SKM-1 (cell line): Measurements from ENCODE around the gene PTPRR.

ENCODE experiments used
- DNase-seq: peaks from one replicate; lab custom pipeline; 2025; ENCODE audit not compliant: unreplicated experiment; lab: John Stamatoyannopoulos, UW

Gene PTPRR, protein sequence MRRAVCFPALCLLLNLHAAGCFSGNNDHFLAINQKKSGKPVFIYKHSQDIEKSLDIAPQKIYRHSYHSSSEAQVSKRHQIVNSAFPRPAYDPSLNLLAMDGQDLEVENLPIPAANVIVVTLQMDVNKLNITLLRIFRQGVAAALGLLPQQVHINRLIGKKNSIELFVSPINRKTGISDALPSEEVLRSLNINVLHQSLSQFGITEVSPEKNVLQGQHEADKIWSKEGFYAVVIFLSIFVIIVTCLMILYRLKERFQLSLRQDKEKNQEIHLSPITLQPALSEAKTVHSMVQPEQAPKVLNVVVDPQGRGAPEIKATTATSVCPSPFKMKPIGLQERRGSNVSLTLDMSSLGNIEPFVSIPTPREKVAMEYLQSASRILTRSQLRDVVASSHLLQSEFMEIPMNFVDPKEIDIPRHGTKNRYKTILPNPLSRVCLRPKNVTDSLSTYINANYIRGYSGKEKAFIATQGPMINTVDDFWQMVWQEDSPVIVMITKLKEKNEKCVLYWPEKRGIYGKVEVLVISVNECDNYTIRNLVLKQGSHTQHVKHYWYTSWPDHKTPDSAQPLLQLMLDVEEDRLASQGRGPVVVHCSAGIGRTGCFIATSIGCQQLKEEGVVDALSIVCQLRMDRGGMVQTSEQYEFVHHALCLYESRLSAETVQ

DNA sequence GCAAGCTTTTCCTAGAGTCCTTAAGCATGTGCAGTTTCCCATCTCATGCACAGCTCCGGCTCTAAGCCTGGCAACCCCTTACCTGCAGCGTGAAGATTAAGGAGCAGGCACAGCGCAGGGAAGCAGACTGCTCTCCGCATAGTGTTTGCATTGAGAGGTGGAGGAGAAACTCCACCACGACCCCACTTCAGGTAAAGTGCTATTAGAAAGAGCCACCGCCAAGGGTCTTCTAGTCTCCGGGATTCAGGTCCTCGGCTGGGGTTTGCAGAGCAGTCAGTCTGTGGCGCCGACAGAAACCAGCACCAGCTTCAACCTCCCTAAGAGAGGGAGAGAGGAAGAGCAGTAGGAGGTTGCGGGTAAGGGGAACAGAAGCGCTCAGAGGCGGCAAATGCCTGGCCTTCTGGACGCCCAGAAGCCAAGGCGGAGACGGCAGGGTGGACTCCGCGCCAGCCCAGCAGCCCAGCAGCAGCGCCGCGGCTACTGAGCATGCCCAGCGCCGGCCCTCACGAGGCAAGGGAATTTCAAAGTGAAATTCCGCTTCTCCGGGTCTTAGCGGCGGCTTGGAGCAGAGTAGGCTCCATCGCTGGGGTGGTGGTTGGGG, at the start of gene PTPRR:
PTPRR (minus strand) TSS at position 488 of the 601 bp plus-strand sequence; CDS start at position 140, 348 bp downstream.
- DNase-seq: no peak

DNA sequence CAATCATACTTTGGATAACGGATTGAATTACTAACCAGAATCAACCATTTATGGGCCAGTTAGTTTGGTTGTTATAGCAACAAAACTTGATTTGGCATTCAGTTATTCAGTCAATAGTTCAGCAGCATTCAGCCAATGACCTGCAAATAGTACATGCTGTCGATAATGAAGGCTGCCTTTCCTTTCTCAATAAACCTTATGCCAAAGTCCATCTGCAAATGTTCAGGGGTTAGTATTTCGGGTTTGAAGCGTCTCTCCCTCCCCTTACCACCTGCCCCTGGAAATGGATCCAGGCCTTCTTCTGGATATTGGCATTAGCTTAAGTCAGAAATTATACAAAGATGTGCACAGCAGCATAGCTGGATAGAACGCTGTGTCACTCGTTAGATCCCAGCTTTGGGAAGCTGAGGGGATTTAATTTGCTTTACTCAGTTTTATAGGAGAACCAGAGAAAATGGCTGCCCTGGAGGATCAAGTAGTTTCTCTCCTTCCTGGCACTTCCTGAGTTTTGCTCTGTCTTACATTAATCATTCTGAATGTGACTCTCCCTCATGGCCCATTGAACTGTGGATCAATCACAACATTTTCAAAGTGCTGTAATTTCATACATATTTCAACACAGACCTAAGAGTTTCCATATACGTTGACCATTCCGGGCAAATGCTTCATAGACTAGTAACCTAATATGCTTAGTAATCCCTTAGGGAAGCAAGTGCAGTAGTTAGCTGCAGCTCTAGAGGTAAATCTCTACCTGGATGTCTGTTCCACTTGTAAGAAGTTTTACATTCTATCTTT, 46.7 kb upstream of the PTPRR start:
- DNase-seq: no peak

DNA sequence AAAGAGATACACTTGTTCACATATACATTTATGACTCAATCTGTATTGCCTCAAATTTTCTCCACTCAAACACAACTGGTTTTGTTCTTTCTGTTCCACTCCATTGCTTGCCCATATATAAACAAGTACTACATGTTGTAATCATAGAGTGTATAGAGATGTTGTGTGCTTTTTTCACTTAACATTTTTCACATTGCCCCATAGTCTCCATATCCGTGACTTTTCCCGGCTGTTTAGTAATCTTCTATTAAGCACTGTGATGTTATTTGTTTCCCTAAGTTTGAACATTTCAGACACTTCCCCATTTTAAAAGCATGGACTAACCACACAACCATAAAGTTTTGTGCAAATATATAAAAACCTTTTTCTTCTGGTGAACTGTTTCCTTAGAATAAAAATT, 45.5 kb upstream of the PTPRR start:
- no peak for DNase-seq

DNA sequence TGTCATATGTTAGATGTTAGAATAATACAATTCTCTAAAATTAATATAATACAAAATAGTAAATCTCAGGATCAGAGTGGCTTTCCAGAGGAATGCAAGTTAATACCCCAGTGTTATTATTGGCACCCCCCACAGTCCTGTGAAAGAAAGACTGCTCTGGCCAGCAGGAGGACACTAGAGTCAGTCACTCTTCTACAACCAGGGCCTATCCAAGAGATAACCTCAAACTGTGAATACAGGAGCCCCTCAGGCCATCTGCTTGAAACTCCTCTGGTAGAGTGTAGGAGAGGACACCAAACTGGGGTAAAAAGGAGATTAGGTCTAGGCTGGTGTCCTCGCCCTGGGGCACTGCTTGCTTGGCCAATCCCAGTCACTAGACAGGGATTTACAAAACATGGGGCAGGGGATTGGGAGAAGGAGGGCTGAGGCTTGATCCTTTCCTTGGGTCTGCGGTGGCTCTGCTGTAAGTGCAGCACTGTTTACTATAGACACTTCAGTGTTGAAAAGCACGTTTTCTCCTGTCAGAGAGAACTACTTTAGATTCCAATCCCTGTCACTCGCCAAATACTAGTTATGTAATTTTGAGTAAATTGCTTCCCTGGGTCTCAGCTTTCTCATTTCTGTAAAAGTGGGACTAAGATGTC, 44.5 kb upstream of the PTPRR start:
- no peak for DNase-seq

DNA sequence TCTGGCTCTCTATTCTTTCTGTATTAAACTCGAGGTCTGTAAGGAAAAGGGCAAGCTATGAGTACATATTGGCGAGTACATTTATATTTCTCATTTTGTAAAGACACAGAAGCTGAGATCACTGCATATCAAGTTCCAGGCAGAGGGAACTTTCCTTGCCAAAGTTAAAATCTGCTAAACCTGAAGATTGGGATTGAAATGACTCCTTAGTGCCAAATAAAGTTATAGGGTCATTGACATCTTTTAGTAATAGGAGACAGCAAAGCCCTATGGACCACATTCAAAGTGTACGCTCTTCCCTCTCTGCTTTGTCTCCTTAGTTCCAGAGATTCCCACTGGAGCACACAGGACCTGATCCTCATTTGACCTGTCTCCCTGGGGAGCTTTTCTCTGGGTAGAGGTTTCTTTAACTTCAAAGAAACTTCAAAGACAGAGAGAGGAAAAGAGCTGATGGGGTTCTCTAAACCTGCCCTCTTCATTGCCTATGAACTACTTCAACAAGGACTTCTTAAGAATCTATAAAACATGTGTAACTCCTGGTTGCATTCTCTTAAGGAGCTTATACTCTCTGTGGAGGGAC, 42.6 kb upstream of the PTPRR start:
- DNase-seq: no peak

DNA sequence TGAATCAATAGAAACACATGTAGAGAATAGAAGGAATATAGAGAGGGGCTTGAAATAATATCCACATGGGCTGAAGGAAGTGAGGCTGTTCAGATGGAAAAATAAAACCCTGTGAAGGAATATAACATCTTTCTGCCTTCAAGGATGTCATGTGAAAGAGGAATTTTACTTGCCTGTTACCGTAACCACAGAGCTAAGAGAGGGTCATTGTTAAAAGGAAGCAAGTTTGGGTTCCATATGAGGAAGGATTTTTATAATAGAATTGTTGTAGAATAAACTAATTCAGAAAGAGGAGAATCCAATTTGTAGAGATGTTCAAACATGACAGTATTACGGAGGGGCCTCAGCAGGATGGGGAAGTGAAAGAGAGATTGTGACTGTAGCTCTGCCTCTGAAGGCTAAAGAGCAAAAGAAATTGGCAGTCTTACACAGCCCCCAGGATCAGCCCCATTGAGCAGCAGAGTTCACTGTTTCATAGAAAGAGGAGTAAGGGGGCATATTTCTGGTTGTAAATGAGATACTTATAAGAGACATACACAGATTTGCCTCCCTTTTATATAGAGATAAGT, 41.8 kb upstream of the PTPRR start:
- no peak for DNase-seq

DNA sequence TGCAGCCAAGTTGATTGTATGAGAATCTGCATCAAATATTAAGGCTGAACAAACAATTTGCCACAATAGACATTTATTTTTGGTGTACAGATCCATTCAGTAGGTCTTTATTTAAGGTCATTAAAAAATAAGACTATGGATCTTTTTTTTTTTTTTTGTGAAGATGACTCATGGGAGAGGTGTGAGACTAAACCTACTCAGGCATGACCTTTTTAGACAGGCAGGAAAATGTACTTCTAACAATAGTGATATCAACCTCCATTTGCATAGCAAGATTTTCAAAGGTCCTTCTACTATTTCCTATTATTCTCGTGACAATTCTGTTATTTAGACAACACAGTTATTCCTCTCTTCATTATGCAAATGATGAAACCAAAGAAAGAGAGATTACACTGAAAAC, 39.9 kb upstream of the PTPRR start:
- DNase-seq: no peak

DNA sequence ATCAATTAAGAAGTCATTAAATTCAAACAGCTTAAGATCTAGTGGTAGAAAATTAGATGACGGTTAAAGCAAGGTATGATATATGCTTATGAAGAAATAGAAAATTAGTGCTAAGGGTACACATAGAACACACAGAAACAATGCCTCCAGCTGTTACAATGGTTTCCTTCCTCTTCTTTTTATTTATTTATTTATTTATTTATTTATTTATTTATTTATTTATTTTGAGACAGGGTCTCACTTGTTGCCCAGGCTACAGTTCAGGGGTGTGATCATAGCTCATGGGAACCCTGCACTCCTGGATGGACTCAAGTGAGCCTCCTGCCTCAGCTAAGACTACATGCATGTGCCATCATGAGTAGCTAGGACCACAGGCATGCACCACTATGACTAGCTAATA, 34.9 kb upstream of the PTPRR start:
- no peak for DNase-seq

DNA sequence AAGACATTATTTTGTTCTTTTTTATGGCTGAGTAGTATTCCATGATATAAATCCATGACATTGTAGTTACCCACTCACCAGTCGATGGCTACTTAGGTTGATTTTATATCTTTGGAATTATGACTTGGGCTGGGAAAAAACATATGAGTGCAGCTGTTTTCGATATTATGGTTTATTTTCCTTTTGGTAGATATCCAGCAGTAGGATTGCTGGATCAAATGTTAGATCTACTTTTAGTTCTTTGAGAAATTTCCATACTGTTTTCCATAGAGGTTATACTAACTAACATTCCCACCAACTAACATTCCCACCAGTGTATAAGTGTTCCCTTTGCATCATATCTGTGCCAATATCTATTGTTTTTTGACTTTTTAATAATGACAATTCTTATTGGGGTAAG, 29.9 kb upstream of the PTPRR start:
- DNase-seq: no peak

DNA sequence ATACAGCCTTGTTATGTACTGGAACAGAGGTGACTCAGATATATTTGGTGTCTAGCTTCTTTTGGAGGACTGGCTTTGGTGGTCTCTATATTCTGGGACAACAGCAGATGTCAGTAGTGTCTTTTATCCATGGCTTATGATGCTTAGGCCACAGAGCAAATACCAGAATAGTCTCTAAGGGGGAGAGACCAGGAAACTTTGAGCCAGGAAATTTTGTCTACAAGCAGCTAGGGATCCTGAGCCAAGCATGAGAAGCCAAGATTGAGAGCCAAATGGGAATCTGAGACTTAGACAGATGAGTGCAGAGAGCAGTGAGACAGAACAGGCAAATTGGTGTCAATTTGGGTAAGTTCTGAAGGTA, 28.4 kb upstream of the PTPRR start:
- DNase-seq: no peak

DNA sequence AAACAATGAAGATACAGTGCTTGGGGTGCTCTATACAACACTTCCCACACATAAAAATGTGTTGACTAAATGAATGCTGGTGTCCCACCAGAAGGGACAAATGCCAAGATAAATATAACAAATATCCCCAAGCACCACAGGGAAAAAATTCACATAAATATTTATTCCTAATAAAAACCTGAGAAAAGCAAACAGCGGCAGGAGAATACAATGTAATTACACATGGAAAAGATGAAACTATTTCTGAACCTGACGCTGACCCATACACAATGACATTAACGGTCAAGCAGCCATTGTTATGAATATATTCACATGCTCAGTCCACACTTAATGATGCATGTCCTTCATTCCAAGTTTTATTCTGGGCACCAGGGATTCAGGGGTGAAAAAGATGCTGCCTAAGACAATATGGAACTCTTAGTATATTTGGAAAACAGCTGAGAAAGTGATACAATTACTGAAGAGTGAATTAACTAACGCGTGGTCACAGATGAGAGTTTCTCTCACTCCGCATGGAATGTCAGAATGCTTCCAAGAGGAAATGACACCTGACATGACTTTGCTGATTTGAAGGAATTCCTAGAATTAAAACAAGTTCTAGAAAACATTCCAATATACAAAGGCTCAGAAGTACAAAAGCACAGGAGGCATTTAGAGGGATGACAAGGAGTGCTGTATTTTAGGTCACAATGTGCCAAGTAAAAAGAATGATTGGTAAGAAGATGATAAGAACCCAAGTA, 27.9 kb upstream of the PTPRR start:
- DNase-seq: no peak

DNA sequence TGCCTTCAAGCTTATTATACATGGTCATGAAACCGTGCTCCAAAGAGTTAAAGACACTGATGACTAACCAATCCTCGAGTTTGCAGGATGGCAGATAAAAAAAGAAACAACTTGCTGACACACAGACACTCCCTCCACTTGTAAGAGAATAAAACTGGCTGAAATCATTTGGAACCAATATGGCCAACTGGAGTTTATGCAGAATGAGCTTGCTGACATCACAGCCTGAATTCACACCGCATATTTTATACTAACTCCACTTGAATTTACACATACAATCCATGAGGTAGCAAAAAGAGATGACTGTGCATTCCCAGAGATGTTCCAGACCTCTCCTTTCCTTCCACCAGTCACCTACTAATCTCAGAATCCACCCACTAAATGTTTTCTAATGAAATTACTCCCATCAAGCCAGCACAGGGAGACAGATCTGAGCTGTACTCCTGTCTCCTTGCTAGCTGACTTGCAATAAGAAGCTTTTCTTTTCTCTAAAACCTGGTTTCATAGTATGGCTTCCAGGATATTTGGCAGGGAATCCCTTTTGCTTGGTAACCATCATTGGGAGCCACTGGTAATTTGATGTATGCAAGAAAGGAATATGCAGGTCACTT, 15.8 kb upstream of the PTPRR start:
- DNase-seq: no peak

DNA sequence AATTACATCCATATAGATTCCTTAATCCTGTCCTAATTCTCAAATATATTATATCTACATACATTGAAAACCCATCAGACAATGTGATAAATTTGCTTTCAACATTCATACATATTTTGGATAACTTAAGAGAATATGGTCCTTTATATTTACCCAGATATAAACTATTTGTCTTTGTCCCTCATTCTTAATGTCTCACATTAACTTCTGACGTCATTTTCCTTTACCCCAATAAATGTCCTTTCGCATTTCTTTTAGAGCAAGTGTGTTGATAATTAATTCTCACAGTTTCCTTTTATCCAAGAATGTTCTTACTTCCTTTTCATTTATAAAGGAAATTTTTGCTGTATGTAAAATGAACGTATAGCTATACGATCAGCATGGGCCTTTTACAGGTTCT, 12.6 kb upstream of the PTPRR start:
- DNase-seq: no peak

DNA sequence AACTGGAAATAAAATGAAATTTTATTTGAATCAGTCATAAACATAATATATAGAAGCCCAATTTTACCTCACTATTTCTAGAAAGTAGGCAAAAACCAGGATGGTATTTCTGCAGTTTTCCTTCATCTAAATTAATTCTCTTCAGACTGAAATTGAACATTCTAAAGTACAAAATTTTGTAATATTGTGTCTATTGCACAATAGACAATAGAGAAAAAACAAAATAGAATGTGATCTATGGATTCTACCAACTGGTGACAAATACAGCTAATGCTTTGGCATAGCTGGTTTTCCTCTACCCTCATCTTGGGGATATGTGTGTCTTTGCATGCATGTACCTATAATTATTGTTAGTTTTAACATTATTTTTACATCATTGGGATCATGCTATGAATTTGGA, 8.5 kb upstream of the PTPRR start:
- DNase-seq: no peak

DNA sequence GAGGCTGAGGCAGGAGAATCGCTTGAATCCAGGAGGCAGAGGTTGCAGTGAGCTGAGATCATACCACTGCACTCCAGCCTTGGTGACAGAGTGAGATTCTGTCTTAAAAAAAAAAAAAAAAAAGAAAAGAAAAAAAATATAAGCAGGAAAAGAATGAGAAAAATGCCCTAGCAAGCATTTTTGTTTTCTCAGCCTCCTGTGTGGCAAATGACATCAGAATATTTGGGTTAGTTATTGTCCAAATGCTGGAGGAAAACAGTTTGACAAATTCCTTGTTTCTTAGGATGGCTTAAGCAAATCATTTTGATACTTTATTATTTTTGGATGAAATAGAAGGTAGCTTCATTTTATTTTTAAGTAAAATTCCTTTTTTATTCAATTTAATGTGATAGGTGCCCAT, 7.5 kb upstream of the PTPRR start:
- no peak for DNase-seq

DNA sequence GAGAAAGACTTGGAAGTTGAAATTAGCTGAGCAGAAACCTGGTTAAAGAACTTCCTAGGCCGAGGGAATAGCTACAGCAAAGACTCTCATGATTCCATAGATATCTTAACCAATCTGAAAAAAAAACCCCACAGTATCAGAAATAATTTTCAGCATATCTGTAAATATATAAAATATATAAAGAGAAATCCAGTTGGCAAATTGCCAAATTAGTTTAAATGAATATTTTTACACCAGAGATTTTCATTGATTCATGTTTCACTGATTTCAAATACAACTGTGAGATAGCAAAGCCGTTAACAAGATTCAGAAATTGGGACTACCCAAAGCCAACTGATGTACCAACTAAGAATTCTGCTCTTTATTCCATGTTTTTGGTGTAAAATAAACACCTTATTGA, 6.8 kb upstream of the PTPRR start:
- DNase-seq: no peak

DNA sequence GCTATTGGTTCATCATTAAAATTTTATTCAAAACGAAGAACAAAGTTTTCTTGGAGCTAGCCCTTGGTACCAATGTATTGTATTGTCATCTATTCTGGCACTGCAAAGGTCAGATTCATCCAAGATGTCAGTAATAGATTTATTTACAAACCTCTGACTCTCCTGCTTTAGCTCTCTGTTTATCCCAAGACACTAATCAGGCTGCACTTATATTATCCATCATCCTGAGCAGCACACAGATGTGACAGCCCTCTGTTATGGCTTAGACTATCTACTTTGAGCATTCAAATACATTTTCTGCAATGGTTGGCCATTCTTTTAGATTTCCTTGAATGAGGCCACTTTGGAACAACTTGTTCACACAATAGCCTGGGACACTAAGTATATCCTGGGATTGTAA, 5.0 kb upstream of the PTPRR start:
- DNase-seq: no peak

DNA sequence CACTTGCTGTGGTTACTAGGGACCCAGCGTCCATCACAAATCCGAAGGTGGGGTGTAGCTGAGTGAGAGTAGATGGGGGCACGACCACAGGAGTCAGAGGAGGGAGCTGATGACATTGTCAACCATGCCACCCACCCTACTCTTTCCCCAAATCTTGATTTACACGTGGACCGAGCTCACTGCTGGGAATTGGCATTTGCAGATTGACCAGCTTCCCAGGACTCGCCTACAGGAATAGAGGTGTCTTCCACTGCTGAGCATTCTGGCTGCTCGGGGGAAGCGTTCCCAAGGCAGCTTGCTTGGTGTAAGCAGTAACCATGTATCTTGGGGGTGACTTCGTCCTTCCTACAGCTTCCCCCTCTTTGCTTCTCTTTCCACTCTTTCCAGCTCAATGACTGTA, 353 bp upstream of the PTPRR start:
- no peak for DNase-seq

DNA sequence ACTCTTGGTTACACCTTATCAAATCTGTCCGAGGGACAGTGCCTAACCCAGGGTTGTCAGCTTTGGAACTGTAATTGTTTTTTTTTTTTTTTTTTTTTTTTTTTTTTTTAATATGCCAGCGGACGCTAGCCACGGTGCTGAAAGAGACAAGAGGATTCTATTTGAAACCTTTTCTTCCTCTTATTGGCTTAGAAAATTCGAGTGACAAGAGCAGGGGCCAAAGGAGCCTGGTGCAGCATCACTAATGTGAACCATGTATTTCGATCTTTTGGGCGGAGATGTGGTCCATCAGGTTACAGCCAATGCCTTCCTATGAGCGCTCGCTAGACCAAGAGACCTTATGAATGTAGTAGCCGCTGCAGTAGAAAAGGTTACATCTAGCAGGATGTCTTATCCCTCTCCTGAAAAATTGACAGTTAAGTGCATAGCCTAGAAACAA, 922 bp downstream of the PTPRR start:
- DNase-seq: no peak
